ENCODE results near the gene STAP1.
"Not testable (repeated sequence)": the region's sequence is repeated elsewhere in the genome, so short reads cannot be mapped to it uniquely, and the experiment has no call there.

Gene STAP1

GRCh38 chr4:67624939-67625338 lies 66.4 kb downstream of the STAP1 start:
- DNase-seq (ENCODE audit: low read depth) = no peak

DNA sequence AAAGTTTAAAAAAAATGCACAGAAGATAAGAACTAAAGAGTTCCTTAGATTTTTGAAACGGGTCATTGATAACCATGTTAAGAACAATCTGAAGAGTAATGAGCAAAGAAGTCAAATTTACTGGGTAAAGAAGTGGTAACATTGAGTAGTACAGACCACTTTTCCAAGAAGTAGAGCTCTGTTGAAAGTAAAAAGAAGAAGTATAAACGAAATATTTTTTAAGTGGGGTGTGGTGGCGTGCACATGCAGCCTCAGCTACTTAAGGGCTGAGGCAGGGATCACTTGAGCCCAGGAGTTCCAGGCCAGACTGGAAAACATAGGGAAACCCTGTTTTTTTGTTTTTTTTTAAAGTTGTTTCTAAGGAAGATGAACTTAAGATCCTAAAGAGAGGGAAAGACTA lies 74.0 kb downstream of the STAP1 start:
- DNase-seq (ENCODE audit: low read depth) = no peak

DNA sequence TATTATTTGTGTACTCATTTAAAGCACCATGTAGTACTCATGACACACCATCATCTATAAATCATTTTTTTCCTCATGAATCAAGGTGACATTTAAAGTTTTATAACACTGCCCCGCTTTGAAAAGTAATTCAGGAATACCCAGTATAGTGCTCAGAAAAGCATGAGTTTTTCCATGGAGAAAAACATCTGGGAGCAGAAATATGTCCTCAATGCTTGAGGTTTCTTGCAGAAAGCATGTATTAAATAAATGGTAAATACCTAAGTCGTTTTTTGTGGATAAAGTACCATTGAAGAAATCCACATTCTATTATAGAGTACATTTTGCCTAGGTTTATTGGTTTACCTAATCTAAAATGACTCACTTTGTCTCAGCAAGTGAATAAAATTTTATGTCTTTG lies 76.2 kb downstream of the STAP1 start:
- no peak for DNase-seq (ENCODE audit: low read depth)

- no peak for DNase-seq (ENCODE audit: low read depth)
These were observed 76.8 kb downstream of the STAP1 start for GRCh38 chr4:67635331-67635730.

GRCh38 chr4:67636978-67637377 lies 78.5 kb downstream of the STAP1 start:
- DNase-seq (ENCODE audit: low read depth) = not testable (repeated sequence)

- no peak for DNase-seq (ENCODE audit: low read depth)
These were observed 79.6 kb downstream of the STAP1 start for GRCh38 chr4:67638136-67638535.

- no peak for DNase-seq (ENCODE audit: low read depth)
These were observed 93.0 kb downstream of the STAP1 start for GRCh38 chr4:67651536-67651935.

Data from HS-5 (cell line).